Measurements from ENCODE around the gene GCSH.
A peak's percentile ranks its signal among the peaks of the same experiment; 100 is the strongest.

GCSH gene

GRCh38 chr16:81080233-81080632, 16.0 kb downstream of the GCSH start:
- H3K4me3 ChIP-seq (ENCODE audit: low read length) = no peak overlapping the region
- peaks cover 10% of the 10 kb centered on the region for H3K36me3 ChIP-seq (ENCODE audit: control insufficient read depth, low read length)
- no peaks in the 10 kb centered on the region for H3K79me2 ChIP-seq (ENCODE audit: control insufficient read depth, low read length)
- H3K27me3 ChIP-seq (ENCODE audit: control insufficient read depth, low read length) = no peaks in the 10 kb centered on the region
- TF ChIP-seq, protein P1, sequence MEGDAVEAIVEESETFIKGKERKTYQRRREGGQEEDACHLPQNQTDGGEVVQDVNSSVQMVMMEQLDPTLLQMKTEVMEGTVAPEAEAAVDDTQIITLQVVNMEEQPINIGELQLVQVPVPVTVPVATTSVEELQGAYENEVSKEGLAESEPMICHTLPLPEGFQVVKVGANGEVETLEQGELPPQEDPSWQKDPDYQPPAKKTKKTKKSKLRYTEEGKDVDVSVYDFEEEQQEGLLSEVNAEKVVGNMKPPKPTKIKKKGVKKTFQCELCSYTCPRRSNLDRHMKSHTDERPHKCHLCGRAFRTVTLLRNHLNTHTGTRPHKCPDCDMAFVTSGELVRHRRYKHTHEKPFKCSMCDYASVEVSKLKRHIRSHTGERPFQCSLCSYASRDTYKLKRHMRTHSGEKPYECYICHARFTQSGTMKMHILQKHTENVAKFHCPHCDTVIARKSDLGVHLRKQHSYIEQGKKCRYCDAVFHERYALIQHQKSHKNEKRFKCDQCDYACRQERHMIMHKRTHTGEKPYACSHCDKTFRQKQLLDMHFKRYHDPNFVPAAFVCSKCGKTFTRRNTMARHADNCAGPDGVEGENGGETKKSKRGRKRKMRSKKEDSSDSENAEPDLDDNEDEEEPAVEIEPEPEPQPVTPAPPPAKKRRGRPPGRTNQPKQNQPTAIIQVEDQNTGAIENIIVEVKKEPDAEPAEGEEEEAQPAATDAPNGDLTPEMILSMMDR (IDR thresholded peaks at IDR 0.05; ENCODE audit: low read depth, low read length, poor library complexity, severe bottlenecking) = no peak
- no peak for TF ChIP-seq EZH2phosphoT487 (IDR thresholded peaks at IDR 0.05; ENCODE audit: borderline replicate concordance, low read length)
- peaks cover 17% of the 10 kb centered on the region for H3K4me1 ChIP-seq (ENCODE audit: control insufficient read depth, low read length)
- no peak overlapping the region for H3K27ac ChIP-seq (ENCODE audit: low read depth, low read length)
- no peaks in the 10 kb centered on the region for H4K20me1 ChIP-seq (ENCODE audit: control insufficient read depth, insufficient read depth, low read depth, low read length)
- 0 out of 2 replicates have a peak, but pooled peaks cover 3% of the 10 kb centered on the region for H3F3A ChIP-seq (ENCODE audit: control insufficient read depth, insufficient read depth)
- H3K9me3 ChIP-seq (ENCODE audit: control insufficient read depth, insufficient read depth, low read length) = no peaks in the 10 kb centered on the region
- no peak overlapping the region for H3K4me2 ChIP-seq (ENCODE audit: low read length)
- H3K9me2 ChIP-seq (replicated peaks; ENCODE audit: control insufficient read depth, low read length) = no peaks in the 10 kb centered on the region

GRCh38 chr16:81077076-81077940, 18.9 kb downstream of the GCSH start, which contains the start of gene C16orf46:
Gene C16orf46 (minus strand): TSS chr16:81077238. CDS start chr16:81063955, 13,283 bp downstream.
- H3K36me3 ChIP-seq (ENCODE audit: control insufficient read depth, low read length) = peaks cover 6% of the 10 kb centered on the region
- H3K4me3 ChIP-seq (ENCODE audit: low read length) = peak within 1 kb of the TSS; percentile 81
- H3K27ac ChIP-seq (ENCODE audit: low read depth, low read length) = peak within 1 kb of the TSS; percentile 61
- no peaks in the 10 kb centered on the region for H4K20me1 ChIP-seq (ENCODE audit: control insufficient read depth, insufficient read depth, low read depth, low read length)
- H3K9me2 ChIP-seq (replicated peaks; ENCODE audit: control insufficient read depth, low read length) = no peaks in the 10 kb centered on the region
- H3K79me2 ChIP-seq (ENCODE audit: control insufficient read depth, low read length) = no peaks in the 10 kb centered on the region
- peak within 1 kb of the TSS; percentile 100 for H3K4me2 ChIP-seq (ENCODE audit: low read length)
- peaks cover 3% of the 10 kb centered on the region; the same call in 1 of the 2 replicates for H3K27me3 ChIP-seq (ENCODE audit: control insufficient read depth, low read length)
- TF ChIP-seq, protein P1 (IDR thresholded peaks at IDR 0.05; ENCODE audit: low read depth, low read length, poor library complexity, severe bottlenecking) = no peak
- TF ChIP-seq EZH2phosphoT487 (IDR thresholded peaks at IDR 0.05; ENCODE audit: borderline replicate concordance, low read length) = no peak
- H3K9me3 ChIP-seq (ENCODE audit: control insufficient read depth, insufficient read depth, low read length) = no peaks in the 10 kb centered on the region
- peaks cover 17% of the 10 kb centered on the region for H3K4me1 ChIP-seq (ENCODE audit: control insufficient read depth, low read length)
- 0 out of 2 replicates have a peak, but pooled peaks cover 3% of the 10 kb centered on the region for H3F3A ChIP-seq (ENCODE audit: control insufficient read depth, insufficient read depth)

GRCh38 chr16:81076566-81077075, 19.6 kb downstream of the GCSH start:
- H3K79me2 ChIP-seq (ENCODE audit: control insufficient read depth, low read length) = no peaks in the 10 kb centered on the region
- no peaks in the 10 kb centered on the region for H4K20me1 ChIP-seq (ENCODE audit: control insufficient read depth, insufficient read depth, low read depth, low read length)
- H3K4me1 ChIP-seq (ENCODE audit: control insufficient read depth, low read length) = peaks cover 17% of the 10 kb centered on the region
- peaks cover 3% of the 10 kb centered on the region; the same call in 1 of the 2 replicates for H3K27me3 ChIP-seq (ENCODE audit: control insufficient read depth, low read length)
- H3K36me3 ChIP-seq (ENCODE audit: control insufficient read depth, low read length) = peaks cover 1% of the 10 kb centered on the region
- H3K4me3 ChIP-seq (ENCODE audit: low read length) = peak overlapping the region; percentile 81
- 0 out of 2 replicates have a peak, but pooled peaks cover 3% of the 10 kb centered on the region for H3F3A ChIP-seq (ENCODE audit: control insufficient read depth, insufficient read depth)
- peak overlapping the region; percentile 100 for H3K4me2 ChIP-seq (ENCODE audit: low read length)
- peak overlapping the region; percentile 61 for H3K27ac ChIP-seq (ENCODE audit: low read depth, low read length)
- no peak for TF ChIP-seq EZH2phosphoT487 (IDR thresholded peaks at IDR 0.05; ENCODE audit: borderline replicate concordance, low read length)
- TF ChIP-seq, protein P1 (IDR thresholded peaks at IDR 0.05; ENCODE audit: low read depth, low read length, poor library complexity, severe bottlenecking) = no peak
- H3K9me3 ChIP-seq (ENCODE audit: control insufficient read depth, insufficient read depth, low read length) = no peaks in the 10 kb centered on the region
- no peaks in the 10 kb centered on the region for H3K9me2 ChIP-seq (replicated peaks; ENCODE audit: control insufficient read depth, low read length)

Measured in DOHH2 (cell line).